ENCODE measurements around the gene IGF2BP3. TPM values are rescaled to one million over a fixed set of nuclear protein-coding genes. Genes with fewer than 3 reads are reported as not detected.

IGF2BP3 gene
- total RNA-seq, 1 donor from 2014 or later, result 107 TPM

- H3K9me3 Mint-ChIP-seq, result no peaks in the 10 kb centered on the region
- no peaks in the 10 kb centered on the region for H3K27me3 Mint-ChIP-seq
- H3K36me3 Mint-ChIP-seq, result peaks cover 24% of the 10 kb centered on the region
- H3K4me1 Mint-ChIP-seq (ENCODE audit: unreplicated experiment), result peaks cover 31% of the 10 kb centered on the region
- no peak for DNase-seq (ENCODE audit: extremely low spot score, unreplicated experiment)
- H3K27ac Mint-ChIP-seq, result no peak overlapping the region
- no peak overlapping the region for H3K4me3 Mint-ChIP-seq
- no peak for TF ChIP-seq CTCF (conservative IDR thresholded peaks at IDR 0.05)
Observed at GRCh38 chr7:23389701-23390100, 80.6 kb downstream of the IGF2BP3 start.

- no peak for TF ChIP-seq CTCF (conservative IDR thresholded peaks at IDR 0.05)
- no peak overlapping the region for H3K27ac Mint-ChIP-seq
- DNase-seq (ENCODE audit: extremely low spot score, unreplicated experiment), result no peak
- H3K27me3 Mint-ChIP-seq, result no peaks in the 10 kb centered on the region
- H3K36me3 Mint-ChIP-seq, result peaks cover 31% of the 10 kb centered on the region
- H3K4me1 Mint-ChIP-seq (ENCODE audit: unreplicated experiment), result peaks cover 17% of the 10 kb centered on the region
- H3K9me3 Mint-ChIP-seq, result no peaks in the 10 kb centered on the region
- no peak overlapping the region for H3K4me3 Mint-ChIP-seq
Observed at GRCh38 chr7:23387583-23387982, 82.7 kb downstream of the IGF2BP3 start.

- Mint-ChIP-seq H3K36me3 (peaks cover 39% of the 10 kb centered on the region), H3K9me3 (no peaks in the 10 kb centered on the region), H3K27ac (no peak overlapping the region), H3K4me1 (ENCODE audit: unreplicated experiment) (peaks cover 13% of the 10 kb centered on the region), H3K4me3 (no peak overlapping the region), H3K27me3 (no peaks in the 10 kb centered on the region)
- no peak for DNase-seq (ENCODE audit: extremely low spot score, unreplicated experiment)
- TF ChIP-seq CTCF (conservative IDR thresholded peaks at IDR 0.05), result no peak
Observed at GRCh38 chr7:23385140-23385539, 85.2 kb downstream of the IGF2BP3 start.

- Mint-ChIP-seq H3K4me3 (no peak overlapping the region), H3K27me3 (no peaks in the 10 kb centered on the region), H3K9me3 (peaks cover 4% of the 10 kb centered on the region), H3K36me3 (peaks cover 36% of the 10 kb centered on the region), H3K27ac (no peak overlapping the region), H3K4me1 (ENCODE audit: unreplicated experiment) (peaks cover 21% of the 10 kb centered on the region)
- TF ChIP-seq CTCF (conservative IDR thresholded peaks at IDR 0.05), result no peak
- DNase-seq (ENCODE audit: extremely low spot score, unreplicated experiment), result no peak
Observed at GRCh38 chr7:23383225-23383624, 87.1 kb downstream of the IGF2BP3 start.

GRCh38 chr7:23380961-23381360 lies 89.3 kb downstream of the IGF2BP3 start:
- H3K36me3 Mint-ChIP-seq, result peaks cover 28% of the 10 kb centered on the region
- peak overlapping the region; percentile 67 for H3K27ac Mint-ChIP-seq

More at GRCh38 chr7:23380961-23381360, 89.3 kb downstream of the IGF2BP3 start:
- peaks cover 23% of the 10 kb centered on the region for H3K4me1 Mint-ChIP-seq (ENCODE audit: unreplicated experiment)
- H3K27me3 Mint-ChIP-seq, result no peaks in the 10 kb centered on the region
- DNase-seq (ENCODE audit: extremely low spot score, unreplicated experiment), result no peak
- no peak for TF ChIP-seq CTCF (conservative IDR thresholded peaks at IDR 0.05)
- H3K9me3 Mint-ChIP-seq, result peaks cover 4% of the 10 kb centered on the region
- peak overlapping the region; percentile 12 for H3K4me3 Mint-ChIP-seq
